SK-N-SH (cell line): ENCODE results near the gene PIK3R5. TPM values are rescaled to one million over a fixed set of nuclear protein-coding genes. Genes with fewer than 3 reads are reported as not detected.

Source experiments
- CTCF ChIA-PET: fragments of 300-600, 350-600 bp; formaldehyde crosslinking; extraction: SDS; loops from one replicate; lab custom pipeline; 2021; lab: Yijun Ruan, JAX
- POLR2A ChIA-PET: fragments of 350-600 bp; sonication (Branson Sonifier 250); formaldehyde crosslinking; extraction: SDS; loops from one replicate; lab custom pipeline; 2020; ENCODE audit warnings: antibody characterized with exemption, inconsistent platforms; lab: Yijun Ruan, JAX
- DNase-seq: peaks from one replicate; pipeline ENCODE4 v3.0.0; 2012
- H2AFZ ChIP-seq: fragments of 200-600 bp; sonication (generic); 2 replicates; pipeline ENCODE4 v1.8.1; 2016; ENCODE audit warnings: antibody characterized with exemption, mild to moderate bottlenecking, low read depth
- H3F3A ChIP-seq: fragments of 200-600 bp; sonication (generic); replicated peaks from 2 replicates; pipeline ENCODE3; 2016; ENCODE audit warnings: antibody characterized with exemption, mild to moderate bottlenecking; ENCODE audit not compliant: insufficient read depth
- H3K27ac ChIP-seq, 2 experiments: fragments of 200-500 bp in 1 of 2; fragments of 200-600 bp in 1 of 2; sonication (Bioruptor generic) in 1 of 2; sonication (generic), shearing (Covaris generic) in 1 of 2; 2 replicates each; pipeline versions ENCODE4 v1.5.1 to v1.6.1; 2014 to 2016; ENCODE audit warnings: low read depth in 2 of 2, inconsistent platforms in 1 of 2, low read length in 1 of 2, mild to moderate bottlenecking in 1 of 2, mixed read lengths in 1 of 2
- H3K27me3 ChIP-seq: fragments of 200-600 bp; sonication (generic), shearing (Covaris generic); 2 replicates; pipeline ENCODE4 v1.6.1; 2016; ENCODE audit warnings: mixed run types; ENCODE audit not compliant: insufficient read depth
- H3K36me3 ChIP-seq, 2 experiments: fragments of 200-500 bp in 1 of 2; fragments of 200-600 bp in 1 of 2; sonication (Bioruptor generic) in 1 of 2; sonication (generic) in 1 of 2; replicated peaks in 1 of 2; 2 replicates each; pipeline versions ENCODE3 to v1.5.1; 2014 to 2016; ENCODE audit warnings: low read length in 1 of 2, mild to moderate bottlenecking in 1 of 2; ENCODE audit not compliant: insufficient read depth in 2 of 2, control insufficient read depth in 1 of 2
- H3K4me1 ChIP-seq, 2 experiments: fragments of 200-500 bp in 1 of 2; fragments of 200-600 bp in 1 of 2; sonication (Bioruptor generic) in 1 of 2; sonication (generic), shearing (Covaris generic) in 1 of 2; 2 replicates each; pipeline versions ENCODE4 v1.5.1 to v1.6.1; 2014 to 2016; ENCODE audit warnings: low read depth in 1 of 2, low read length in 1 of 2, mixed run types in 1 of 2; ENCODE audit not compliant: insufficient read depth in 2 of 2, control insufficient read depth in 1 of 2
- H3K4me2 ChIP-seq: fragments of 200-600 bp; sonication (generic), shearing (Covaris generic); 2 replicates; pipeline ENCODE4 v1.6.1; 2017; ENCODE audit warnings: mixed run types
- H3K4me3 ChIP-seq, 2 experiments: fragments of 200-500 bp in 1 of 2; fragments of 200-600 bp in 1 of 2; sonication (Bioruptor generic) in 1 of 2; sonication (generic), shearing (Covaris generic) in 1 of 2; 2 replicates each; pipeline versions ENCODE4 v1.5.1 to v1.8.1; 2014 to 2016; ENCODE audit warnings: low read depth in 2 of 2, inconsistent platforms in 1 of 2, low read length in 1 of 2, mild to moderate bottlenecking in 1 of 2, mixed read lengths in 1 of 2, moderate library complexity in 1 of 2
- H3K79me2 ChIP-seq: fragments of 200-600 bp; sonication (generic); 2 replicates; pipeline ENCODE4 v1.8.1; 2017; ENCODE audit warnings: mild to moderate bottlenecking; ENCODE audit not compliant: insufficient read depth
- H3K9ac ChIP-seq: fragments of 200-600 bp; sonication (generic); 2 replicates; pipeline ENCODE4 v1.6.1; 2017; ENCODE audit warnings: mixed run types
- H3K9me2 ChIP-seq: fragments of 200-600 bp; sonication (generic); 2 replicates; pipeline ENCODE4 v1.6.1; 2017; ENCODE audit warnings: mixed run types
- H3K9me3 ChIP-seq: fragments of 200-600 bp; sonication (generic); 2 replicates; pipeline ENCODE4 v1.6.1; 2017; ENCODE audit warnings: mixed run types, mild to moderate bottlenecking, moderate library complexity
- H4K20me1 ChIP-seq: fragments of 200-600 bp; sonication (generic); 2 replicates; pipeline ENCODE4 v1.6.1; 2017; ENCODE audit warnings: mild to moderate bottlenecking, mixed run types; ENCODE audit not compliant: insufficient read depth
- CHD2 ChIP-seq: fragments of 150-350 bp; IDR thresholded peaks from 2 replicates; pipeline ENCODE4 v1.6.1; 2018; ENCODE audit warnings: low read length; ENCODE audit not compliant: partially characterized antibody
- CTCF ChIP-seq: fragments of 200-600 bp; sonication (generic); IDR thresholded peaks from 2 replicates; pipeline ENCODE4 v1.6.1; 2017; ENCODE audit warnings: antibody characterized with exemption, mild to moderate bottlenecking, moderate library complexity
- ELF1 ChIP-seq: IDR thresholded peaks from 2 replicates; pipeline ENCODE4 v1.4.0; 2012
- FOXJ3 ChIP-seq: sonication (generic); formaldehyde crosslinking; IDR thresholded peaks from 2 replicates; pipeline ENCODE4 v1.5.1; 2020; ENCODE audit warnings: mild to moderate bottlenecking, missing genetic modification reagents
- GATA2 ChIP-seq: sonication (generic); formaldehyde crosslinking; IDR thresholded peaks from 2 replicates; pipeline ENCODE4 v1.5.0; 2020; ENCODE audit warnings: mild to moderate bottlenecking, missing genetic modification reagents
- JUND ChIP-seq: IDR thresholded peaks from 2 replicates; pipeline ENCODE4 v1.4.0; 2012
- MAX ChIP-seq: IDR thresholded peaks from 2 replicates; pipeline ENCODE4 v1.4.0; 2012; ENCODE audit warnings: low read depth
- MEF2A ChIP-seq: IDR thresholded peaks from 2 replicates; pipeline ENCODE4 v1.4.0; 2012; ENCODE audit warnings: low read depth, borderline replicate concordance
- NFIC ChIP-seq: IDR thresholded peaks from 2 replicates; pipeline ENCODE4 v1.4.0; 2012; ENCODE audit warnings: borderline replicate concordance
- SIN3A ChIP-seq: IDR thresholded peaks from 2 replicates; pipeline ENCODE4 v1.6.1; 2012; ENCODE audit warnings: low read depth, mild to moderate bottlenecking, low read length, moderate library complexity, borderline replicate concordance
- USF1 ChIP-seq: IDR thresholded peaks from 2 replicates; pipeline ENCODE4 v1.4.0; 2012; ENCODE audit warnings: low read depth, borderline replicate concordance
- YY1 ChIP-seq: IDR thresholded peaks from 2 replicates; pipeline ENCODE4 v1.4.0; 2012; ENCODE audit warnings: low read depth, mild to moderate bottlenecking
- WGBS: methylation state at CpG from one replicate; pipeline ENCODE4 v1.1.6; 2017; ENCODE audit warnings: low lambda C conversion rate; 5-methylcytosine and 5-hydroxymethylcytosine counted together
- polyA plus RNA-seq, 3 experiments: library from polyadenylated mRNA; depleted of rRNA; stranded (reverse); fragments of >200 nt; gene quantifications; 2 replicates each; pipeline ENCODE4 v1.2.3, GENCODE V29; 2012
- TF ChIP-seq, protein P1 (sequence below): IDR thresholded peaks from 2 replicates; pipeline ENCODE4 v1.4.0; 2012; ENCODE audit warnings: low read depth, borderline replicate concordance
- TF ChIP-seq, protein P2 (sequence below): IDR thresholded peaks from 2 replicates; pipeline ENCODE4 v1.6.1; 2012; ENCODE audit warnings: mild to moderate bottlenecking, low read depth, low read length, moderate library complexity
- TF ChIP-seq, protein P3 (sequence below): IDR thresholded peaks from 2 replicates; pipeline ENCODE4; 2012

PIK3R5 gene
- polyA plus RNA-seq, 1 of the 3 experiments (the other 2 are of a cell fraction) = not detected

GRCh38 chr17:8938933-8939332 is 26.6 kb downstream of the PIK3R5 start (continued):
- TF ChIP-seq USF1 = no peak
- TF ChIP-seq SIN3A = no peak
- TF ChIP-seq MEF2A = no peak
- TF ChIP-seq JUND = no peak

GRCh38 chr17:8935191-8935590 is 30.3 kb downstream of the PIK3R5 start:
- ChIA-PET CTCF (no interaction called here), POLR2A (no interaction called here)
- peaks cover 27% of the 10 kb centered on the region; the same call in 1 of the 2 replicates for H3K27me3 ChIP-seq
- H3K9ac ChIP-seq = no peak overlapping the region
- no peak overlapping the region for H3K4me3 ChIP-seq
- H3K36me3 ChIP-seq = no peaks in the 10 kb centered on the region
- H3K9me2 ChIP-seq = no peaks in the 10 kb centered on the region
- no peaks in the 10 kb centered on the region for H3F3A ChIP-seq
- no peak for TF ChIP-seq YY1
- no peak for TF ChIP-seq ELF1
- TF ChIP-seq, protein P1, sequence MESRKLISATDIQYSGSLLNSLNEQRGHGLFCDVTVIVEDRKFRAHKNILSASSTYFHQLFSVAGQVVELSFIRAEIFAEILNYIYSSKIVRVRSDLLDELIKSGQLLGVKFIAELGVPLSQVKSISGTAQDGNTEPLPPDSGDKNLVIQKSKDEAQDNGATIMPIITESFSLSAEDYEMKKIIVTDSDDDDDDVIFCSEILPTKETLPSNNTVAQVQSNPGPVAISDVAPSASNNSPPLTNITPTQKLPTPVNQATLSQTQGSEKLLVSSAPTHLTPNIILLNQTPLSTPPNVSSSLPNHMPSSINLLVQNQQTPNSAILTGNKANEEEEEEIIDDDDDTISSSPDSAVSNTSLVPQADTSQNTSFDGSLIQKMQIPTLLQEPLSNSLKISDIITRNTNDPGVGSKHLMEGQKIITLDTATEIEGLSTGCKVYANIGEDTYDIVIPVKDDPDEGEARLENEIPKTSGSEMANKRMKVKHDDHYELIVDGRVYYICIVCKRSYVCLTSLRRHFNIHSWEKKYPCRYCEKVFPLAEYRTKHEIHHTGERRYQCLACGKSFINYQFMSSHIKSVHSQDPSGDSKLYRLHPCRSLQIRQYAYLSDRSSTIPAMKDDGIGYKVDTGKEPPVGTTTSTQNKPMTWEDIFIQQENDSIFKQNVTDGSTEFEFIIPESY = no peak
- TF ChIP-seq MAX = no peak
- TF ChIP-seq CHD2 = no peak
- TF ChIP-seq, protein P2, sequence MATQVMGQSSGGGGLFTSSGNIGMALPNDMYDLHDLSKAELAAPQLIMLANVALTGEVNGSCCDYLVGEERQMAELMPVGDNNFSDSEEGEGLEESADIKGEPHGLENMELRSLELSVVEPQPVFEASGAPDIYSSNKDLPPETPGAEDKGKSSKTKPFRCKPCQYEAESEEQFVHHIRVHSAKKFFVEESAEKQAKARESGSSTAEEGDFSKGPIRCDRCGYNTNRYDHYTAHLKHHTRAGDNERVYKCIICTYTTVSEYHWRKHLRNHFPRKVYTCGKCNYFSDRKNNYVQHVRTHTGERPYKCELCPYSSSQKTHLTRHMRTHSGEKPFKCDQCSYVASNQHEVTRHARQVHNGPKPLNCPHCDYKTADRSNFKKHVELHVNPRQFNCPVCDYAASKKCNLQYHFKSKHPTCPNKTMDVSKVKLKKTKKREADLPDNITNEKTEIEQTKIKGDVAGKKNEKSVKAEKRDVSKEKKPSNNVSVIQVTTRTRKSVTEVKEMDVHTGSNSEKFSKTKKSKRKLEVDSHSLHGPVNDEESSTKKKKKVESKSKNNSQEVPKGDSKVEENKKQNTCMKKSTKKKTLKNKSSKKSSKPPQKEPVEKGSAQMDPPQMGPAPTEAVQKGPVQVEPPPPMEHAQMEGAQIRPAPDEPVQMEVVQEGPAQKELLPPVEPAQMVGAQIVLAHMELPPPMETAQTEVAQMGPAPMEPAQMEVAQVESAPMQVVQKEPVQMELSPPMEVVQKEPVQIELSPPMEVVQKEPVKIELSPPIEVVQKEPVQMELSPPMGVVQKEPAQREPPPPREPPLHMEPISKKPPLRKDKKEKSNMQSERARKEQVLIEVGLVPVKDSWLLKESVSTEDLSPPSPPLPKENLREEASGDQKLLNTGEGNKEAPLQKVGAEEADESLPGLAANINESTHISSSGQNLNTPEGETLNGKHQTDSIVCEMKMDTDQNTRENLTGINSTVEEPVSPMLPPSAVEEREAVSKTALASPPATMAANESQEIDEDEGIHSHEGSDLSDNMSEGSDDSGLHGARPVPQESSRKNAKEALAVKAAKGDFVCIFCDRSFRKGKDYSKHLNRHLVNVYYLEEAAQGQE = no peak
- no peak for TF ChIP-seq CTCF
- TF ChIP-seq, protein P3, sequence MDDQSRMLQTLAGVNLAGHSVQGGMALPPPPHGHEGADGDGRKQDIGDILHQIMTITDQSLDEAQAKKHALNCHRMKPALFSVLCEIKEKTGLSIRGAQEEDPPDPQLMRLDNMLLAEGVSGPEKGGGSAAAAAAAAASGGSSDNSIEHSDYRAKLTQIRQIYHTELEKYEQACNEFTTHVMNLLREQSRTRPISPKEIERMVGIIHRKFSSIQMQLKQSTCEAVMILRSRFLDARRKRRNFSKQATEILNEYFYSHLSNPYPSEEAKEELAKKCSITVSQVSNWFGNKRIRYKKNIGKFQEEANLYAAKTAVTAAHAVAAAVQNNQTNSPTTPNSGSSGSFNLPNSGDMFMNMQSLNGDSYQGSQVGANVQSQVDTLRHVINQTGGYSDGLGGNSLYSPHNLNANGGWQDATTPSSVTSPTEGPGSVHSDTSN = no peak
- TF ChIP-seq FOXJ3 (CRISPR knock-in tag) = no peak
- TF ChIP-seq GATA2 (CRISPR knock-in tag) = no peak
- no peak for TF ChIP-seq NFIC
- H3K79me2 ChIP-seq = no peaks in the 10 kb centered on the region
- no peak overlapping the region for H3K4me2 ChIP-seq
- H2AFZ ChIP-seq = no peak overlapping the region
- no peak for DNase-seq
- 2% methylated on average over 9 of the region's 9 CpGs for whole genome bisulfite sequencing
- H4K20me1 ChIP-seq = no peaks in the 10 kb centered on the region
- no peaks in the 10 kb centered on the region for H3K4me1 ChIP-seq
- no peak overlapping the region for H3K27ac ChIP-seq
- H3K9me3 ChIP-seq = no peaks in the 10 kb centered on the region
